NB4 (cell line): ENCODE results near the gene MRGPRG.

Experiments
- CTCF ChIP-seq: IDR thresholded peaks from one replicate; pipeline ENCODE4 v1.5.1; 2012; ENCODE audit warnings: low read depth, low read length
- MYC ChIP-seq: IDR thresholded peaks from 2 replicates; pipeline ENCODE4 v1.6.1; 2011; ENCODE audit warnings: low read depth, low read length
- POLR2A ChIP-seq: IDR thresholded peaks from 2 replicates; pipeline ENCODE4 v1.6.1; 2011; ENCODE audit warnings: mild to moderate bottlenecking; ENCODE audit not compliant: insufficient read length; ENCODE audit errors: extremely low read depth
- TF ChIP-seq, protein P1 (sequence below): IDR thresholded peaks from 2 replicates; pipeline ENCODE4 v1.6.1; 2011; ENCODE audit warnings: low read depth, low read length

GRCh38 chr11:3169255-3170043 is 49.2 kb downstream of the MRGPRG start:
- TF ChIP-seq CTCF (no peak), POLR2A (peak; percentile 37), MYC (peak; percentile 95)
- TF ChIP-seq, protein P1, sequence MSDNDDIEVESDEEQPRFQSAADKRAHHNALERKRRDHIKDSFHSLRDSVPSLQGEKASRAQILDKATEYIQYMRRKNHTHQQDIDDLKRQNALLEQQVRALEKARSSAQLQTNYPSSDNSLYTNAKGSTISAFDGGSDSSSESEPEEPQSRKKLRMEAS: peak; percentile 96
